HK-2 (cell line): Measurements from ENCODE around the gene CCDC92.

Experiments
- DNase-seq: peaks from one replicate; pipeline ENCODE4 v3.0.0-alpha.2; 2018; ENCODE audit not compliant: unreplicated experiment

CCDC92 gene

GRCh38 chr12:123972457-123973401 lies at the start of gene CCDC92, which contains the start of gene ZNF664:
CCDC92 (minus strand) TSS chr12:123972831; CDS start chr12:123944305, 28,526 bp downstream.
ZNF664 (plus strand) TSS chr12:123973215; CDS start chr12:124012145, 38,930 bp downstream.
- DNase-seq, result peak; percentile 96

GRCh38 chr12:124022161-124022560 lies 49.5 kb upstream of the CCDC92 start:
- DNase-seq, result no peak

- DNase-seq, result no peak
Measured at GRCh38 chr12:124021007-124021406, 48.4 kb upstream of the CCDC92 start.

GRCh38 chr12:124020514-124020949 lies 47.9 kb upstream of the CCDC92 start:
- no peak for DNase-seq

GRCh38 chr12:124019115-124019514 lies 46.5 kb upstream of the CCDC92 start:
- DNase-seq, result no peak

GRCh38 chr12:124018539-124018938 lies 45.9 kb upstream of the CCDC92 start:
- no peak for DNase-seq

GRCh38 chr12:124017064-124017463 lies 44.4 kb upstream of the CCDC92 start:
- no peak for DNase-seq

- DNase-seq, result no peak
Measured at GRCh38 chr12:124015494-124016461, 43.1 kb upstream of the CCDC92 start.

GRCh38 chr12:124013073-124013472 lies 40.4 kb upstream of the CCDC92 start:
- no peak for DNase-seq

GRCh38 chr12:124011435-124012115 lies 38.9 kb upstream of the CCDC92 start:
- no peak for DNase-seq

GRCh38 chr12:124010687-124011086 lies 38.1 kb upstream of the CCDC92 start:
- DNase-seq, result no peak

- no peak for DNase-seq
Measured at GRCh38 chr12:124009781-124010180, 37.1 kb upstream of the CCDC92 start.

GRCh38 chr12:124008595-124008994 lies 36.0 kb upstream of the CCDC92 start:
- no peak for DNase-seq

GRCh38 chr12:124007826-124008570 lies 35.4 kb upstream of the CCDC92 start:
- no peak for DNase-seq

- DNase-seq, result no peak
Measured at GRCh38 chr12:124006846-124007713, 34.4 kb upstream of the CCDC92 start.

GRCh38 chr12:124006085-124006845 lies 33.6 kb upstream of the CCDC92 start:
- no peak for DNase-seq

- DNase-seq, result no peak
Measured at GRCh38 chr12:124004233-124004875, 31.7 kb upstream of the CCDC92 start.

- DNase-seq, result no peak
Measured at GRCh38 chr12:124002654-124003053, 30.0 kb upstream of the CCDC92 start.
